ENCODE results near the gene VAMP2. TPM values are rescaled to one million over a fixed set of nuclear protein-coding genes. Genes with fewer than 3 reads are reported as not detected.

Gene VAMP2
- total and polyA plus RNA-seq, 9 of the 15 experiments (the other 6 are each of a cell fraction or from before 2014, with no cell fraction given) = 2.3 to 31.8 (median 6.0) TPM

GRCh38 chr17:8173056-8173870 is 10.5 kb upstream of the VAMP2 start (continued):
- TF ChIP-seq PATZ1 (CRISPR knock-in tag; IDR thresholded peaks at IDR 0.05; ENCODE audit: borderline replicate concordance) (peak; percentile 93), ZNF24 (IDR thresholded peaks at IDR 0.05) (peak; percentile 84), ZNF445 (CRISPR knock-in tag; IDR thresholded peaks at IDR 0.05; ENCODE audit: low read depth) (peak; percentile 93), POLR3A (IDR thresholded peaks at IDR 0.05; ENCODE audit: borderline replicate concordance, extremely low read depth, insufficient read depth, insufficient read length) (no peak), EP300 (IDR thresholded peaks at IDR 0.05; ENCODE audit: low read length) (peak; percentile 70), FUS (optimal IDR thresholded peaks at IDR 0.05; ENCODE audit: low read depth, low read length) (peak; percentile 18), JUNB (CRISPR knock-in tag; conservative IDR thresholded peaks at IDR 0.05) (peak; percentile 70; the same call in 1 of the 2 replicates), KLF10 (CRISPR knock-in tag; IDR thresholded peaks at IDR 0.05) (peak; percentile 95), PURB (CRISPR knock-in tag; IDR thresholded peaks at IDR 0.05; ENCODE audit: low read depth) (no peak), ZNF354B (CRISPR knock-in tag; IDR thresholded peaks at IDR 0.05) (peak; percentile 81), ZBED1 (IDR thresholded peaks at IDR 0.05) (peak; percentile 100), ATF4 (CRISPR knock-in tag; IDR thresholded peaks at IDR 0.05) (peak; percentile 89), POLR2A (conservative IDR thresholded peaks at IDR 0.05) (peak; percentile 100), NKRF (IDR thresholded peaks at IDR 0.05; ENCODE audit: borderline replicate concordance) (peak; percentile 79), TRIM28 (IDR thresholded peaks at IDR 0.05) (peak; percentile 32; the same call in 1 of the 2 replicates), ZBTB11 (CRISPR knock-in tag; IDR thresholded peaks at IDR 0.05) (peak in 1 of 3 experiments; percentile 41; a peak in 1 of 6 replicates), MTF1 (CRISPR knock-in tag; IDR thresholded peaks at IDR 0.05; ENCODE audit: borderline replicate concordance) (no peak), ZBTB34 (CRISPR knock-in tag; IDR thresholded peaks at IDR 0.05) (no peak)
